HCT116 (cell line): ENCODE data around the gene SPATA20. TPM values are rescaled to one million over a fixed set of nuclear protein-coding genes. Genes with fewer than 3 reads are reported as not detected.

Experiments used
- ATAC-seq: fragments of 200-7000 bp; cut with Tn5 transposase; 2 replicates; pipeline ENCODE4 v1.9.1; 2020; ENCODE audit warnings: mild to moderate bottlenecking, moderate library complexity
- BruUV-seq: library from RNA; stranded (reverse); fragments of 400-500 nt; replicated peaks from 2 replicates; lab custom pipeline; 2021; lab: Mats Ljungman, UMichigan
- CTCF ChIA-PET: fragments of 300-600 bp; sonication (Branson Sonifier 250); formaldehyde crosslinking; loops from one replicate; lab custom pipeline; 2021; ENCODE audit warnings: antibody characterized with exemption; lab: Charles Lee
- POLR2A ChIA-PET: fragments of 300-600, 350-600 bp; sonication (Branson Sonifier 250); formaldehyde crosslinking; loops from one replicate; lab custom pipeline; 2021; ENCODE audit warnings: antibody characterized with exemption; lab: Charles Lee
- RAD21 ChIA-PET, 2 experiments: fragments of 300-600 bp; sonication (Branson Sonifier 250); formaldehyde crosslinking; loops; one replicate each; lab custom pipeline; 2023; ENCODE audit warnings: low total read pairs in 2 of 2; ENCODE audit not compliant: uncharacterized antibody in 2 of 2, unreplicated experiment in 2 of 2, low non-redundant PET in 1 of 2; lab: Charles Lee
- DNase-seq: peaks from one replicate; pipeline ENCODE4 v3.0.0-alpha.2; 2010; ENCODE audit warnings: low read depth, low spot score
- H2AFZ ChIP-seq: fragments of 200-600 bp; shearing (Covaris generic), sonication (generic); 2 replicates; pipeline ENCODE4 v1.6.1; 2017; ENCODE audit warnings: low read depth, mixed run types, mixed read lengths, antibody characterized with exemption, low read length; ENCODE audit not compliant: poor library complexity, severe bottlenecking
- H3K27ac ChIP-seq: 2 replicates; pipeline ENCODE4 v1.5.1; 2012; ENCODE audit warnings: low read depth, low read length
- H3K27me3 ChIP-seq: fragments of 200-600 bp; sonication (generic); 2 replicates; pipeline ENCODE4 v1.6.1; 2016; ENCODE audit warnings: mixed run types, low read length, mixed read lengths; ENCODE audit not compliant: insufficient read depth
- H3K36me3 ChIP-seq, 2 experiments: fragments of 200-500 bp in 1 of 2; fragments of 200-600 bp in 1 of 2; sonication (Bioruptor generic) in 1 of 2; sonication (generic) in 1 of 2; 2 replicates each; pipeline versions ENCODE4 v1.5.1 to v1.6.1; 2014 to 2016; ENCODE audit warnings: low read length in 2 of 2, inconsistent platforms in 1 of 2, mixed read lengths in 1 of 2, mixed run types in 1 of 2; ENCODE audit not compliant: insufficient read depth in 2 of 2, control insufficient read depth in 1 of 2
- H3K4me1 ChIP-seq, 2 experiments: fragments of 200-600 bp in 1 of 2; sonication (generic) in 1 of 2; 2 replicates each; pipeline versions ENCODE4 v1.5.1 to v1.6.1; 2012 to 2017; ENCODE audit warnings: low read length in 2 of 2, inconsistent platforms in 1 of 2, mild to moderate bottlenecking in 1 of 2, mixed read lengths in 1 of 2, mixed run types in 1 of 2, moderate library complexity in 1 of 2; ENCODE audit not compliant: insufficient read depth in 2 of 2, control insufficient read depth in 1 of 2
- H3K4me2 ChIP-seq: fragments of 200-600 bp; sonication (generic); 2 replicates; pipeline ENCODE4 v1.6.1; 2017; ENCODE audit warnings: mixed run types, low read length, mixed read lengths
- H3K4me3 ChIP-seq, 2 experiments: fragments of 200-600 bp in 1 of 2; sonication (generic) in 1 of 2; replicated peaks in 1 of 2; 2 replicates each; pipeline ENCODE4 v1.5.1; 2011 to 2016; ENCODE audit warnings: low read length in 2 of 2, control low read depth in 1 of 2, low read depth in 1 of 2, mild to moderate bottlenecking in 1 of 2, mixed read lengths in 1 of 2, mixed run types in 1 of 2
- H3K79me2 ChIP-seq: fragments of 200-600 bp; sonication (generic); 2 replicates; pipeline ENCODE4 v1.6.1; 2017; ENCODE audit warnings: mild to moderate bottlenecking, mixed run types, low read length, moderate library complexity, mixed read lengths; ENCODE audit not compliant: insufficient read depth
- H3K9ac ChIP-seq: fragments of 200-600 bp; sonication (generic); 2 replicates; pipeline ENCODE4 v1.6.1; 2016; ENCODE audit warnings: low read length, mixed read lengths
- H3K9me2 ChIP-seq: fragments of 200-600 bp; sonication (generic), shearing (Covaris generic); 2 replicates; pipeline ENCODE4 v1.6.1; 2017; ENCODE audit warnings: mixed run types, mild to moderate bottlenecking, moderate library complexity; ENCODE audit not compliant: insufficient read depth
- H3K9me3 ChIP-seq, 2 experiments: fragments of 200-500 bp in 1 of 2; fragments of 200-600 bp in 1 of 2; sonication (Bioruptor generic) in 1 of 2; sonication (generic) in 1 of 2; 2 replicates each; pipeline ENCODE4 v1.6.1; 2014 to 2017; ENCODE audit warnings: low read length in 2 of 2, mixed read lengths in 2 of 2, inconsistent platforms in 1 of 2, low read depth in 1 of 2, mild to moderate bottlenecking in 1 of 2, mixed run types in 1 of 2, moderate library complexity in 1 of 2; ENCODE audit not compliant: control insufficient read depth in 1 of 2, insufficient read depth in 1 of 2
- H4K20me1 ChIP-seq: fragments of 200-600 bp; sonication (generic), shearing (Covaris generic); 2 replicates; pipeline ENCODE4 v1.6.1; 2017; ENCODE audit warnings: mixed run types, mild to moderate bottlenecking, moderate library complexity; ENCODE audit not compliant: insufficient read depth
- RAD21 ChIP-seq: IDR thresholded peaks from 2 replicates; pipeline ENCODE4 v1.6.1; 2012; ENCODE audit warnings: low read depth, mild to moderate bottlenecking
- TCF7L2 ChIP-seq: IDR thresholded peaks from 2 replicates; pipeline ENCODE4 v1.7.0; 2011; ENCODE audit warnings: borderline replicate concordance, inconsistent platforms; ENCODE audit not compliant: insufficient read depth, insufficient read length; ENCODE audit errors: extremely low read depth
- intact Hi-C: fragments of 100-400 bp; cut with micrococcal nuclease; formaldehyde crosslinking; loops from 2 replicates; pipeline ENCODE4 v1.10.0; 2022
- total RNA-seq: library from RNA; stranded (reverse); gene quantifications from one replicate; pipeline ENCODE4 v1.2.1, GENCODE V29; 2021; ENCODE audit not compliant: unreplicated experiment
- TF ChIP-seq, protein P1 (sequence below), 3 experiments: fragments of 200-600 bp in 1 of 3; sonication (generic) in 1 of 3; IDR thresholded peaks in 2 of 3; conservative IDR thresholded peaks in 1 of 3; 2 replicates each; pipeline ENCODE4 v1.5.1; 2012 to 2017; ENCODE audit warnings: low read depth in 2 of 3, low read length in 2 of 3, antibody characterized with exemption in 1 of 3, borderline replicate concordance in 1 of 3, control low read depth in 1 of 3, mild to moderate bottlenecking in 1 of 3, mixed read lengths in 1 of 3, mixed run types in 1 of 3, moderate library complexity in 1 of 3; ENCODE audit not compliant: insufficient read depth in 1 of 3

The SPATA20 gene
- total RNA-seq, 1 experiment from 2014 or later = 57.5 TPM

DNA sequence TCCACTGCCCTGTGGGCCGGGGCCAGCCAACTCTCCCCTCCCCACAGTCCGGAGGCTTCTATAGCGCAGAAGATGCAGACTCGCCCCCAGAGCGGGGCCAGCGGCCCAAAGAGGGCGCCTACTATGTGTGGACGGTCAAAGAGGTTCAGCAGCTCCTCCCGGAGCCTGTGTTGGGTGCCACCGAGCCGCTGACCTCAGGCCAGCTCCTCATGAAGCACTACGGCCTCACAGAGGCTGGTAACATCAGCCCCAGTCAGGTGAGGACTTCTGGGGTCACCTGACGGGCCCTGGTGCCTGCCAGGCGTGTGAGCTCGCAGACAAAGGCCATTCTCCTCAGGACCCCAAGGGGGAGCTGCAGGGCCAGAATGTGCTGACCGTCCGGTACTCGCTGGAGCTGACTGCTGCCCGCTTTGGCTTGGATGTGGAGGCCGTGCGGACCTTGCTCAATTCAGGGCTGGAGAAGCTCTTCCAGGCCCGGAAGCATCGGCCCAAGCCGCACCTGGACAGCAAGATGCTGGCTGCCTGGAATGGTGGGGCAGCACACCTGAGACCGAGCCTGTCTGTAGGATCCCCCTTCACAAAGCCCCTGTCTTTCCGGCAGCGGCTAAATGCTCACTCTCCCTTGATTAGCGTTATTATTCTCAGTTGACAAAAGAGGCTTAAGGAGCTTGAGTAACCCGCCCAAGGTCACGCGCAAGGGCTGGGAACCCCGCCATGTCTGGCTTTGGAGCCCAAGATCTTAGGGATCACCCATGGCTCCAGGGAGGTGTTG, 3.9 kb downstream of the SPATA20 start:
- Histone ChIP-seq H3K27me3 (no peaks in the 10 kb centered on the region), H3K27ac (no peak overlapping the region; the same call in 1 of the 2 replicates), H3K9me2 (no peaks in the 10 kb centered on the region), H4K20me1 (no peaks in the 10 kb centered on the region), H3K4me2 (no peak overlapping the region), H2AFZ (no peak overlapping the region), H3K36me3 (no peaks in the 10 kb centered on the region), H3K9me3 (no peaks in the 10 kb centered on the region), H3K4me3 (no peak overlapping the region), H3K4me1 (peaks cover 9 to 30% of the 10 kb centered on the region in 2 experiments), H3K9ac (no peak overlapping the region), H3K79me2 (no peaks in the 10 kb centered on the region; the same call in 1 of the 2 replicates)
- BruUV-seq = no TSS peak
- ATAC-seq (peak; percentile 61), DNase-seq (peak; percentile 68)
- TF ChIP-seq, protein P1, sequence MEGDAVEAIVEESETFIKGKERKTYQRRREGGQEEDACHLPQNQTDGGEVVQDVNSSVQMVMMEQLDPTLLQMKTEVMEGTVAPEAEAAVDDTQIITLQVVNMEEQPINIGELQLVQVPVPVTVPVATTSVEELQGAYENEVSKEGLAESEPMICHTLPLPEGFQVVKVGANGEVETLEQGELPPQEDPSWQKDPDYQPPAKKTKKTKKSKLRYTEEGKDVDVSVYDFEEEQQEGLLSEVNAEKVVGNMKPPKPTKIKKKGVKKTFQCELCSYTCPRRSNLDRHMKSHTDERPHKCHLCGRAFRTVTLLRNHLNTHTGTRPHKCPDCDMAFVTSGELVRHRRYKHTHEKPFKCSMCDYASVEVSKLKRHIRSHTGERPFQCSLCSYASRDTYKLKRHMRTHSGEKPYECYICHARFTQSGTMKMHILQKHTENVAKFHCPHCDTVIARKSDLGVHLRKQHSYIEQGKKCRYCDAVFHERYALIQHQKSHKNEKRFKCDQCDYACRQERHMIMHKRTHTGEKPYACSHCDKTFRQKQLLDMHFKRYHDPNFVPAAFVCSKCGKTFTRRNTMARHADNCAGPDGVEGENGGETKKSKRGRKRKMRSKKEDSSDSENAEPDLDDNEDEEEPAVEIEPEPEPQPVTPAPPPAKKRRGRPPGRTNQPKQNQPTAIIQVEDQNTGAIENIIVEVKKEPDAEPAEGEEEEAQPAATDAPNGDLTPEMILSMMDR (IDR thresholded peaks at IDR 0.05 in 2 of 3, conservative IDR thresholded peaks at IDR 0.05 in 1 of 3; ENCODE audit: borderline replicate concordance in 1 of 3, insufficient read depth in 1 of 3, low read depth in 2 of 3, low read length in 2 of 3) = peak in 2 of 3 experiments; percentile 91 to 92; a peak in 4 of 6 replicates
- TF ChIP-seq TCF7L2 = no peak
- TF ChIP-seq RAD21 = no peak
- intact Hi-C loops = loop anchor here (1.0 kb wide), 1 partner anchor 144 kb away; no protein-coding TSS in a partner anchor
- ChIA-PET CTCF (interaction anchor here (0.6 to 3.0 kb wide), 19 partner anchors 9 to 290 kb away, joined by 3 to 63 read pairs (median 5); partner anchors contain the start of gene CACNA1G), POLR2A (interaction anchor here (0.9 to 1.7 kb wide), 2 partner anchors 10 to 75 kb away, joined by 3 to 8 read pairs; partner anchors contain the start of gene CACNA1G), RAD21 (interaction anchor here (0.6 to 2.1 kb wide), 13 partner anchors 9 to 291 kb away, joined by 3 to 17 read pairs (median 4); partner anchors contain the start of gene CACNA1G (in 1 of the 2))
